SU-DHL-6 (cell line): ENCODE results near the gene RAB3B.
"Not testable (repeated sequence)": the region's sequence is repeated elsewhere in the genome, so short reads cannot be mapped to it uniquely, and the experiment has no call there.

ENCODE experiments used
- H2AFZ ChIP-seq: fragments of 200-600 bp; sonication (generic); 2 replicates; pipeline ENCODE4 v1.6.1; 2014; ENCODE audit warnings: low read depth, mild to moderate bottlenecking, moderate library complexity, mixed read lengths, antibody characterized with exemption, low read length; ENCODE audit not compliant: severe bottlenecking
- H3F3A ChIP-seq: fragments of 200-600 bp; shearing (Covaris generic); 2 replicates; pipeline ENCODE4 v1.6.0; 2016; ENCODE audit warnings: antibody characterized with exemption, mild to moderate bottlenecking; ENCODE audit not compliant: insufficient read depth
- H3K27ac ChIP-seq: fragments of 200-600 bp; sonication (generic); 2 replicates; pipeline ENCODE4 v1.5.1; 2016; ENCODE audit warnings: low read depth, mild to moderate bottlenecking, low read length, moderate library complexity, mixed read lengths
- H3K27me3 ChIP-seq: fragments of 200-600 bp; sonication (generic), shearing (Covaris generic); 2 replicates; pipeline ENCODE4 v1.6.0; 2014; ENCODE audit warnings: mild to moderate bottlenecking, low read length
- H3K36me3 ChIP-seq: fragments of 200-600 bp; sonication (generic); 2 replicates; pipeline ENCODE4 v1.6.1; 2014; ENCODE audit warnings: mild to moderate bottlenecking, low read length, mixed read lengths
- H3K4me2 ChIP-seq: fragments of 300-600, 200-600 bp; shearing (Covaris generic), sonication (generic); 2 replicates; pipeline ENCODE4 v1.6.0; 2014; ENCODE audit warnings: low read length, low read depth, mild to moderate bottlenecking; ENCODE audit not compliant: poor library complexity, severe bottlenecking
- H3K4me3 ChIP-seq: fragments of 200-600 bp; sonication (generic); 2 replicates; pipeline ENCODE4 v1.5.1; 2014; ENCODE audit warnings: antibody characterized with exemption, low read length, mild to moderate bottlenecking, mixed read lengths; ENCODE audit not compliant: insufficient read depth, poor library complexity, severe bottlenecking
- H3K79me2 ChIP-seq: fragments of 200-600 bp; sonication (generic); 2 replicates; pipeline ENCODE4 v1.6.1; 2014; ENCODE audit warnings: mild to moderate bottlenecking, low read length, moderate library complexity; ENCODE audit not compliant: insufficient read depth
- H3K9ac ChIP-seq: fragments of 200-600 bp; sonication (generic); 2 replicates; pipeline ENCODE4 v1.7.0; 2014; ENCODE audit warnings: mild to moderate bottlenecking, low read length
- H3K9me2 ChIP-seq: fragments of 200-600 bp; sonication (generic); replicated peaks from 2 replicates; pipeline ENCODE4 v1.6.1; 2014; ENCODE audit warnings: low read length; ENCODE audit not compliant: insufficient read depth
- H3K9me3 ChIP-seq: fragments of 200-600 bp; sonication (generic); 2 replicates; pipeline ENCODE4 v1.6.1; 2014; ENCODE audit warnings: low read length, mixed read lengths; ENCODE audit not compliant: insufficient read depth
- H4K20me1 ChIP-seq: fragments of 200-600 bp; sonication (generic); 2 replicates; pipeline ENCODE4 v1.6.1; 2014; ENCODE audit warnings: low read depth, mild to moderate bottlenecking, antibody characterized with exemption, low read length, moderate library complexity, mixed read lengths
- CTCF ChIP-seq: fragments of 200-600 bp; sonication (generic); IDR thresholded peaks from one replicate; pipeline ENCODE4 v1.5.1; 2017; ENCODE audit warnings: antibody characterized with exemption, mild to moderate bottlenecking, low read length, moderate library complexity; ENCODE audit not compliant: insufficient read depth, poor library complexity, severe bottlenecking
- EZH2phosphoT487 ChIP-seq: fragments of 200-600 bp; sonication (generic), shearing (Covaris generic); conservative IDR thresholded peaks from 2 replicates; pipeline ENCODE4 v1.6.1; 2018; ENCODE audit warnings: mild to moderate bottlenecking, antibody characterized with exemption, low read length, moderate library complexity, mixed read lengths

The RAB3B gene

GRCh38 chr1:51968632-51969031 lies 21.9 kb downstream of the RAB3B start:
- Histone ChIP-seq H3K9me2 (no peaks in the 10 kb centered on the region), H3F3A (no peaks in the 10 kb centered on the region), H3K27ac (no peak overlapping the region), H3K9me3 (no peaks in the 10 kb centered on the region), H3K9ac (no peak overlapping the region), H2AFZ (no peak overlapping the region), H3K4me2 (no peak overlapping the region), H3K79me2 (no peaks in the 10 kb centered on the region), H3K27me3 (no peaks in the 10 kb centered on the region), H3K4me3 (no peak overlapping the region), H4K20me1 (no peaks in the 10 kb centered on the region), H3K36me3 (no peaks in the 10 kb centered on the region)
- TF ChIP-seq CTCF: no peak
- no peak for TF ChIP-seq EZH2phosphoT487

- H3K9ac ChIP-seq, H3K36me3 ChIP-seq, H4K20me1 ChIP-seq, H3F3A ChIP-seq, H3K9me3 ChIP-seq, H3K79me2 ChIP-seq, H3K27ac ChIP-seq, H3K4me2 ChIP-seq, H2AFZ ChIP-seq, H3K9me2 ChIP-seq, H3K27me3 ChIP-seq, H3K4me3 ChIP-seq: not testable (repeated sequence)
Measured at GRCh38 chr1:51967213-51967791, 23.2 kb downstream of the RAB3B start.

GRCh38 chr1:51966559-51966958 lies 23.9 kb downstream of the RAB3B start:
- no peaks in the 10 kb centered on the region for H3K27me3 ChIP-seq
- TF ChIP-seq CTCF (no peak), EZH2phosphoT487 (no peak)
- H3K27ac ChIP-seq: no peak overlapping the region
- H2AFZ ChIP-seq: no peak overlapping the region
- H3K4me2 ChIP-seq: no peak overlapping the region
- H3K9me2 ChIP-seq: no peaks in the 10 kb centered on the region
- H3K9ac ChIP-seq: no peak overlapping the region
- no peaks in the 10 kb centered on the region for H4K20me1 ChIP-seq
- H3K9me3 ChIP-seq: no peaks in the 10 kb centered on the region
- H3K36me3 ChIP-seq: no peaks in the 10 kb centered on the region
- H3F3A ChIP-seq: no peaks in the 10 kb centered on the region
- no peaks in the 10 kb centered on the region for H3K79me2 ChIP-seq
- no peak overlapping the region for H3K4me3 ChIP-seq

- Histone ChIP-seq H2AFZ (no peak overlapping the region), H3K79me2 (no peaks in the 10 kb centered on the region), H3K36me3 (no peaks in the 10 kb centered on the region), H3K9me3 (no peaks in the 10 kb centered on the region), H3K9me2 (no peaks in the 10 kb centered on the region), H3K27ac (no peak overlapping the region), H3K27me3 (no peaks in the 10 kb centered on the region), H3K4me2 (no peak overlapping the region), H3K9ac (no peak overlapping the region), H3F3A (no peaks in the 10 kb centered on the region), H4K20me1 (no peaks in the 10 kb centered on the region), H3K4me3 (no peak overlapping the region)
- TF ChIP-seq CTCF: no peak
- no peak for TF ChIP-seq EZH2phosphoT487
Measured at GRCh38 chr1:51964309-51964696, 26.2 kb downstream of the RAB3B start.
